Measurements from ENCODE around the gene DGKQ. TPM values are rescaled to one million over a fixed set of nuclear protein-coding genes. Genes with fewer than 3 reads are reported as not detected.

Gene DGKQ
- total and polyA plus RNA-seq, 2 of the 13 experiments (the other 11 are each of a cell fraction or from before 2014, with no cell fraction given) = 4.5 to 7.2 TPM

DNA sequence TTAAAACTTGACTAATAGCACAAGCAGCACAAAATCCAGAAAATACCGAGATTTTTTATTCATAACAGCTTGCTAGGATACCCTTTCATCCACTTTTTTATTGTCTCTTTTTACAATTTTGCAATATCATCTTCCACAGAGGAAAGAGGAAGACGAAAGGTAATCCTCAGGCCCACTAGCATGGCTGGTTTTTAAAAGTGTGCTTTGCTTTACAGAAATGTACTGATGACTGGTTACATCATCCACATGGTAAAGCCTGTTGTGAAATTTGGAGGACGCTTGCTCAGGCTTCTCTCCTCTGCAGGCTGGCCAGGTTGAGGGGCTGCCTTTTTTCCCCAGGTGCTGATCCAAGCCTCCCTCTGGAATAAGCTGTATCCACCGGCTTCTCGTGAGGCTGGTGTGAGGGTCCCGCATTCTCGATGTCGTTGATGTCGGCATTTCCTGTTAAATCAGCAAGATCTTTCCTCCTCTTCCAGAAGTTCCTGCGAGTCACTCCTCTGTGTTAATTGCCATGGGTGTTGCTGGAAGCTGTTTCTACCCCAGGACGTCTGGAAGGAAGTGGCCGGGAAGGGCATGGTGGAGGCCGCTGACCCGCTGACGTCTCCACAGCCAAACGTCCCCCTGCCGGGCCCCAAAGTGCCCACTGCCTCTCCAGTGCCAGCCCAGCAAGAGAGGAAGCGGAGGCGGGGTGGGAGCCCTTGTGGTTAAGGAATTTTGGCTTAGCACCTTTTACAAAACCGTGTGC is 5.8 kb upstream of the DGKQ start:
- no peaks in the 10 kb centered on the region for H3K79me2 ChIP-seq (ENCODE audit: insufficient read depth, low read length)
- TF ChIP-seq ZNF337 (CRISPR knock-in tag; IDR thresholded peaks at IDR 0.05; ENCODE audit: borderline replicate concordance, low read depth) (no peak), ATF7-NPFF (CRISPR knock-in tag; IDR thresholded peaks at IDR 0.05; ENCODE audit: low read depth) (no peak), CEBPB (IDR thresholded peaks at IDR 0.05; ENCODE audit: borderline replicate concordance, low read depth, low read length) (peak; percentile 87), ZNF235 (CRISPR knock-in tag; IDR thresholded peaks at IDR 0.05; ENCODE audit: borderline replicate concordance) (no peak), ZNF329 (CRISPR knock-in tag; IDR thresholded peaks at IDR 0.05; ENCODE audit: low read depth) (0 out of 2 replicates have a peak, but pooled peaks have one; percentile 30), ZNF569 (CRISPR knock-in tag; IDR thresholded peaks at IDR 0.05; ENCODE audit: borderline replicate concordance) (no peak), SAP130 (CRISPR knock-in tag; IDR thresholded peaks at IDR 0.05; ENCODE audit: low read depth) (0 out of 2 replicates have a peak, but pooled peaks have one; percentile 29), FOSL2 (CRISPR knock-in tag; IDR thresholded peaks at IDR 0.05) (0 out of 2 replicates have a peak, but pooled peaks have one; percentile 9), CEBPG (CRISPR knock-in tag; IDR thresholded peaks at IDR 0.05) (peak; percentile 81), TBL1XR1 (IDR thresholded peaks at IDR 0.05; ENCODE audit: borderline replicate concordance, low read length, partially characterized antibody) (no peak), EZH2 (conservative IDR thresholded peaks at IDR 0.05; ENCODE audit: low read depth, low read length) (no peak), ZNF749 (CRISPR knock-in tag; IDR thresholded peaks at IDR 0.05; ENCODE audit: borderline replicate concordance) (no peak), ZSCAN12 (CRISPR knock-in tag; IDR thresholded peaks at IDR 0.05) (no peak)
- TF ChIP-seq, protein P1, sequence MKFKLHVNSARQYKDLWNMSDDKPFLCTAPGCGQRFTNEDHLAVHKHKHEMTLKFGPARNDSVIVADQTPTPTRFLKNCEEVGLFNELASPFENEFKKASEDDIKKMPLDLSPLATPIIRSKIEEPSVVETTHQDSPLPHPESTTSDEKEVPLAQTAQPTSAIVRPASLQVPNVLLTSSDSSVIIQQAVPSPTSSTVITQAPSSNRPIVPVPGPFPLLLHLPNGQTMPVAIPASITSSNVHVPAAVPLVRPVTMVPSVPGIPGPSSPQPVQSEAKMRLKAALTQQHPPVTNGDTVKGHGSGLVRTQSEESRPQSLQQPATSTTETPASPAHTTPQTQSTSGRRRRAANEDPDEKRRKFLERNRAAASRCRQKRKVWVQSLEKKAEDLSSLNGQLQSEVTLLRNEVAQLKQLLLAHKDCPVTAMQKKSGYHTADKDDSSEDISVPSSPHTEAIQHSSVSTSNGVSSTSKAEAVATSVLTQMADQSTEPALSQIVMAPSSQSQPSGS (CRISPR knock-in tag; IDR thresholded peaks at IDR 0.05) = 0 out of 2 replicates have a peak, but pooled peaks have one; percentile 17
- TF ChIP-seq, protein P2, sequence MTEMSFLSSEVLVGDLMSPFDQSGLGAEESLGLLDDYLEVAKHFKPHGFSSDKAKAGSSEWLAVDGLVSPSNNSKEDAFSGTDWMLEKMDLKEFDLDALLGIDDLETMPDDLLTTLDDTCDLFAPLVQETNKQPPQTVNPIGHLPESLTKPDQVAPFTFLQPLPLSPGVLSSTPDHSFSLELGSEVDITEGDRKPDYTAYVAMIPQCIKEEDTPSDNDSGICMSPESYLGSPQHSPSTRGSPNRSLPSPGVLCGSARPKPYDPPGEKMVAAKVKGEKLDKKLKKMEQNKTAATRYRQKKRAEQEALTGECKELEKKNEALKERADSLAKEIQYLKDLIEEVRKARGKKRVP (CRISPR knock-in tag; IDR thresholded peaks at IDR 0.05) = peak in 1 of 2 experiments; percentile 95; a peak in 2 of 4 replicates
- TF ChIP-seq, protein P3, sequence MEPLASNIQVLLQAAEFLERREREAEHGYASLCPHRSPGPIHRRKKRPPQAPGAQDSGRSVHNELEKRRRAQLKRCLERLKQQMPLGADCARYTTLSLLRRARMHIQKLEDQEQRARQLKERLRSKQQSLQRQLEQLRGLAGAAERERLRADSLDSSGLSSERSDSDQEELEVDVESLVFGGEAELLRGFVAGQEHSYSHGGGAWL (CRISPR knock-in tag; IDR thresholded peaks at IDR 0.05) = no peak
- TF ChIP-seq, protein P4, sequence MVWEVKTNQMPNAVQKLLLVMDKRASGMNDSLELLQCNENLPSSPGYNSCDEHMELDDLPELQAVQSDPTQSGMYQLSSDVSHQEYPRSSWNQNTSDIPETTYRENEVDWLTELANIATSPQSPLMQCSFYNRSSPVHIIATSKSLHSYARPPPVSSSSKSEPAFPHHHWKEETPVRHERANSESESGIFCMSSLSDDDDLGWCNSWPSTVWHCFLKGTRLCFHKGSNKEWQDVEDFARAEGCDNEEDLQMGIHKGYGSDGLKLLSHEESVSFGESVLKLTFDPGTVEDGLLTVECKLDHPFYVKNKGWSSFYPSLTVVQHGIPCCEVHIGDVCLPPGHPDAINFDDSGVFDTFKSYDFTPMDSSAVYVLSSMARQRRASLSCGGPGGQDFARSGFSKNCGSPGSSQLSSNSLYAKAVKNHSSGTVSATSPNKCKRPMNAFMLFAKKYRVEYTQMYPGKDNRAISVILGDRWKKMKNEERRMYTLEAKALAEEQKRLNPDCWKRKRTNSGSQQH (CRISPR knock-in tag; IDR thresholded peaks at IDR 0.05; ENCODE audit: low read depth) = no peak
- ATAC-seq (no peak), FAIRE-seq (peak; percentile 40), DNase-seq (ENCODE audit: low spot score) (peak; percentile 32)
- no TSS peak for BruUV-seq (replicated peaks)
- H3K27ac ChIP-seq (ENCODE audit: extremely low read length, insufficient read depth, low read length) = no peak overlapping the region
- intact Hi-C loops (cut with micrococcal nuclease; ENCODE audit: unreplicated experiment) = no loop called here
- peaks cover 3 to 10% of the 10 kb centered on the region in 2 experiments; a peak in 3 of 5 replicates for H3K27me3 ChIP-seq (ENCODE audit: control insufficient read depth in 1 of 2, insufficient read depth in 2 of 2, low read length in 2 of 2)
- 47% methylated on average over 17 of the region's 20 CpGs for WGBS (ENCODE audit: low lambda C conversion rate)
- H4K20me1 ChIP-seq (ENCODE audit: insufficient read depth, low read length) = no peaks in the 10 kb centered on the region
- 0 out of 2 replicates have a peak overlapping the region, but pooled peaks have one; percentile 18 for H3K4me2 ChIP-seq (ENCODE audit: low read depth, low read length)
- H3K4me1 ChIP-seq (ENCODE audit: insufficient read depth, low read length) = peaks cover 19% of the 10 kb centered on the region
- no peaks in the 10 kb centered on the region for H3K9me3 ChIP-seq (ENCODE audit: low read length)
- H3K9ac ChIP-seq (ENCODE audit: insufficient read depth, low read depth, low read length) = no peak overlapping the region
- CTCF ChIA-PET (ENCODE audit: low intra/inter-chr PET ratio, low total read pairs) = no interaction called here
- no peak overlapping the region; a peak in 1 of 6 replicates for H3K4me3 ChIP-seq (replicated peaks in 1 of 3; ENCODE audit: insufficient read depth in 1 of 3, low read depth in 2 of 3, low read length in 3 of 3)
- in situ Hi-C loops (cut with HindIII; ENCODE audit: extremely low pct_ligation_motif_present, low pct_unique_long_range_greater_than_20kb) = no loop called here
- POLR2A ChIA-PET = interaction anchor here (1.1 kb wide), 1 partner anchor 14 kb away, joined by 3 read pairs; the partner anchor contains the start of gene SLC26A1
- H3K36me3 ChIP-seq (replicated peaks in 1 of 2; ENCODE audit: control insufficient read depth in 1 of 2, insufficient read depth in 2 of 2, low read length in 2 of 2) = no peaks in the 10 kb centered on the region
- H2AFZ ChIP-seq (ENCODE audit: low read length) = peak overlapping the region; percentile 54
